AG08396 (cell line): Measurements from ENCODE around the gene GPR42.
A peak's percentile ranks its signal among the peaks of the same experiment; 100 is the strongest.
"Not testable (repeated sequence)": the region's sequence is repeated elsewhere in the genome, so short reads cannot be mapped to it uniquely, and the experiment has no call there.

Source experiments
- DNase-seq: peaks from one replicate; pipeline ENCODE4 v3.0.0; 2012; ENCODE audit warnings: low spot score, mixed read lengths

GPR42 gene

DNA sequence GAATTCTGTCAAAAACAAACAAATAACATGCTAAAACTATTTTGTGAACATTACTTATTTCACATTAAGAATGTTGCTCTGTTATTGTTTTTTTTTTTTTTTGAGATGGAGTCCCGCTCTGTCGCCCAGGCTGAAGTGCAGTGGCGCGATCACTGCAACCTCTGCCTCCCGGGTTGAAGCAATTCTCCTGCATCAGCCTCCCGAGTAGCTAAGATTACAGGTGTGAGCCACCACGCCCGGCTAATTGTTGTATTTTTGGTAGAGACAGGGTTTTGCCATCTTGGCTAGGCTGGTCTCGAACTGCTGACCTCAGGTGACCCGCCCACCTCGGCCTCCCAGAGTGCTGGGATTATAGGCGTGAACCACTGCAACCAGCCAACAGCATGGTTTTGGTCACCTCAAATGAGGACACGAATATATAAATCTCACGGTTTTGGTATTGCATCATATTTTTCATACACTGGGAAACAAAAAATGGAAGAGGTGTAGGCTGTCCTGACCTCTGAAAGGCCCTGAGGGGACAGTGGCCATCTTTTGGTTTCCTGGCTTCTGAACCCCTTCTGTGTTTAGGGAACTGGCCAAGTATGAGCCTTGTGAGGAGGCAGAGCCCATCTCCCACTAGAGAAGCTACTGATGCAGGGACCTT, 25.5 kb downstream of the GPR42 start:
- no peak for DNase-seq

DNA sequence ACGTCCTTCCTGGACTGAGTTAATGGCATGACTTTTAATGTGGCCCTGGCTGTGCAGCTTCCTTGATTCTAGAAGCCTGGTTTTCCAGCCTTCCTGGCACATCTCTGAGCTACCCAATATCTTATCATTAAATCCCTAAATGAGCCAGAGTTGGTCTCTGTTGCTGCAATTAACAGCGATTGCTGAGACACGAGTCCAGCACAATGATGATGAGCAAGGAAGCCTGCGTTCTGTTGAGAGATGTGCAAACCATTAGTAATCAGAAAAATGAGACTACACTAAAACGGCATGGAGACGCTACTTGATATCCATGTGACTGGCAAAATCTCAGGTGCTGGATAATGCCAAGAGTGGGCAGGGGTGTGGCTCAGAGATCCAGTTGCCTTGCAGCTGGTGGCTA, 26.2 kb downstream of the GPR42 start:
- DNase-seq, result no peak

DNA sequence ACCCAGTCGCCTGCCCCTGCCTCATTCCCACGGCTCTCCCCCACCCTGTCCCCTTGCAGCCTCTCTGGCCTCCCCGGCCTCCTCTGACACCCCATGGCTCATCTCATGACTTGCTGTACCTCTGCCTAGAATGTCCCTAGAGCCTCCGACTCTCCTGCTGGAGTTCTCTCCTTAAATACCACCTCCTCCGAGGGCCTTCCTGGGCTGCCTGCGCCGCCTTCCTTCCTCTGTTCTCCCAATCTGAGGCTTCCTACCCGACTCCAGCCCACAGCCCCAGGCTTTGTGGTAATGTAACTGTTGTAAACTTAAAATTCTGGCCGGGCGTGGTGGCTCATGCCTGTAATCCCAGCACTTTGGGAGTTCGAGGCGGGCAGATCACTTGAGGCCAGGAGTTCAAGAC, 27.7 kb downstream of the GPR42 start:
- no peak for DNase-seq

DNA sequence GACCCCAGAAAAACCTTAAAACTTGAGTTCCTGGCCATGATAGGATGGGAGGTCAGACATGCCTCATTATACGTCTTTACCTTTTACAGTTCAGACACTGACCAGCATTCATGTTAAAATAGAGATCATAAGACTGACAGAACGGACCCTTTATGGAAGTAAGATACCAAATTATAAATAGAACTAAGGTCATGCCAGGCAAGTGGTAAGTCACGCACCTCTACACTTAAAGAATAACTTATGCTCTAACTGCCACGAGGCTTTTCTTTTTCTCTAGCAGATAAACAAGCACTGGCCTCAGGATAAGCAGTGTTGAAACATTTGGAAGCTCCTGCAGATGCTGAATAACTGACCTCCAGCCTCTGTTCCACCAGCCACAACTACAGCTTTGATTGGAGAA, 28.4 kb downstream of the GPR42 start:
- no peak for DNase-seq

DNA sequence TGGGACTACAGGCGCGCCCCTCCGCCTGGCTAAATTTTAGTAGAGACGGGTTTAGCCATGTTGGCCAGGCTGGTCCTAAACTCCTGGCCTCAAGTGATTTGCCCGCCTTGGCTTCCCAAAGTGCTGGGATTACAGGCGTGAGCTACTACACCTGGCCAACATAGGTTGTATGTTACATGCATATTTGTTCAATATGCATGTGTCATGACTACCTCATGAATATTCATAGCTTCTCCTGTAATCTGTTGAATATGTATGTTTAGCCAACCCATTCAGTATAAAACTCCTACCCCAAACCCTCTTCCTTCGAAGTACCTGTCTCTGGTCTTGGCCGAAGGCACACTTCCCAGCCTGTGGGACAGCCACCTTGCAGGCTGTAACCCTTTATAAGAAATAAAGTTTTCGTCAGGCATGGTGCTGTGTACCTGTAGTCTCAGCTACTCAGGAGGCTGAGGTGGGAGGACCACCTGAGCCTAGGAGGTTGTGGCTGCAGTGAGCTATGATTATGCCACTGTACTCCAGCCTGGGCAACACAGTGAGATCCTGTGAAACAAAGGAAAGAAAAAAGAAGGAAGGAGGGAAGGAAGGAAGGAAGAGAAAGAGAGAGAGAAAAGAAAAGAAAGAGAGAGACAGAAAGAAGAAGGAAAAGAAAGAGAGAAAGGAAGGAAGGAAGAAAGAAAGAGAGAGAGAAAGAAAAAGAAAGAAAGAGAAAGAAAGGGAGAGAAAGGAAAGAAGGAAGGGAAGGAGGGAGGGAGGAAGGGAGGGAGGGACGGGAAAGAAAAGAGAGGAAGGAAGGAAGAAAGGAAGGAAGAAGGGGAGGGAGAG, 29.3 kb downstream of the GPR42 start:
- DNase-seq, result no peak

DNA sequence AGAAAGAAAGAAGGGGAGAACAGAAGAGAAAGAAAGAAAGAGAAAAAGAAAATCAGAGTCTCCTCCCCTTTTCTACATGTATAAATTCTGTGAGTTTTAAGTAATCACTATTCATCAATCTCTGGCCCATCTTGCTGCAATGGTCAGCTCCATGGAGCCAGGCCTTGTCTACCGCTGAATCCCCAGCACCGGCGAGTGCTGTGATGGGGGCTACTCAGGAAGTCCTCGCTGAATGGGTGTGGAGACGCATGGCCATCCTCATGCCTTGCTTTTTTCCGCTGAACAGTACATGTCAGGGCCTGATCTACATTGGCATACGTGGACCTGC, 29.9 kb downstream of the GPR42 start:
- DNase-seq, result no peak

DNA sequence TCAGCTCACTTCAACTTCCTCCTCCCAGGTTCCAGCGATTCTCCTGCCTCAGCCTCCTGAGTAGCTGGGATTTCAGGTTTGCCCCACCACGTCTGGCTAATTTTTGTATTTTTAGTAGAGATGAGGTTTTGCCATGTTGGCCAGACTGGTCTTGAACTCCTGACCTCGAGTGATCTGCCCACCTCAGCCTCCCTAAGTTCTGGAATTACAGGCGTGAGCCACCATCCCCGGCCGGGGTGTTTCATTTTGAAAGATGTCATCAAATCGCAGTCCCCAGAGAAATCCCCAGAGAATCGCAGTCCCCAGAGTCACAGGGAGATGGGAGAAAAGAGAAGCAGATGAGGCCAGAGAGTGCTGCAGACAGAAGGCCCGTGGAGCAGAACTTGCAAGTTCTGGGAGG, 30.5 kb downstream of the GPR42 start:
- not testable (repeated sequence) for DNase-seq

DNA sequence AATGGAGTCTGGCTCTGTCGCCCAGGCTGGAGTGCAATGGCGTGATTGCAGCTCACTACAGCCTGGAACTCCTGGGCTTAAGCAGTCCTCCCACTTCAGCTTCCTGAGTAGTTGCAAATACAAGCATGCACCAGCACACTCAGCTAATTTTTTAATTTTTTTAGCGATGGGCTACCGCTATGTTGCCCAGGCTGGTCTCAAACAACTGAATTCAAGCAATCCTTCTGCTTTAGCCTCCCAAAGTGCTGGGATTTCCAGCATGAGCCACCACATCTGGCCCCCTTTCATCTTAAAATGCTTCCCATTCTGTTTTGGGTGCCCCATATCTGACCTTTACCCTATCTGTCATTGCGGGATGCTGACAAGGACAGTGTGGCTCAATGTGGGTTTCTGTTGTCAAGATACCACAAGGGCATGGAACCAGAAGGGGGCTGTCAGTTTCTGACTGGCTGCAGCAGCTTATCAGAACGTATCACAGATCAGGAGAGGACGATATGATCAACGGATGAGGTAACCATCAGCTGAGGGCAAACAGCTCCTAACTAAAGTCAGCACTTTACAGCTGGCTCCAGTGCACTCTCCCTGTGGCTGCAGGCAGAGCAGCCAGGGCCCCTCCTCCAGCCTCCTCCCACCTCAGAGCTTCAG, 32.4 kb downstream of the GPR42 start:
- no peak for DNase-seq

DNA sequence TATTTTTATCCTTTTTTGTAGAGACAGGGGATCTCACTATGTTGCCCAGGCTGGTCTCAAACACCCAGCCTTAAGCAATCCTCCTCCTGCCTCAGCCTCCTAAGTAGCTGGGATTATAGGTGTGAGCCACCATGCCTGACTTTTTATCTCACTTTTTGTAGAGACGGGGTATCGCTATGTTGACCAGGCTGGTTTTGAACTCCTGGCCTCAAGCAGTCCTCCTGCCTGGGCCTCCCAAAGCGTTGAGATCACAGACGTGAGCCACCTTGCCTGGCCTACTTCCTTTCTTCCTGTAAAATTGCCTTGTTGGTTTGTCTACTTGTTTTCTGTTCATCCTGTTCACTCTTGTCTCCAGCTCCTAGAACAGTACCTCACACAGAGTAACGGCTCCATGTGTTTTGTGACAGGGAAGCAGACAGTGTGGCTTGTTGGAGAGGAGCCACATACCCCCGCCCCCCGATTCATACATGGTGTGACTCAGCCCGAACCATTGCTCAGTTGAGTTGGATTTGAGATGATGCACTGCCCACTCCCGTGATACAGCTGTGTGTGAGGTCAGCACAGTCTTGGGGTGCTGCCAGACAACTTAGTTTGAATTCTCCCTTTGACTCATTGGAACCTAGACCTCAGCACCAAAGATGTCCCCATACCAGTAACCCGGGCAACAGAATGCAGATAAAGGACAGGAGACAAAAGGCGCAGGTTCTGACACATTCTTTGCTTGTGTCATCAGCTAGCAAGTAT, 34.2 kb downstream of the GPR42 start:
- DNase-seq, result peak; percentile 78

DNA sequence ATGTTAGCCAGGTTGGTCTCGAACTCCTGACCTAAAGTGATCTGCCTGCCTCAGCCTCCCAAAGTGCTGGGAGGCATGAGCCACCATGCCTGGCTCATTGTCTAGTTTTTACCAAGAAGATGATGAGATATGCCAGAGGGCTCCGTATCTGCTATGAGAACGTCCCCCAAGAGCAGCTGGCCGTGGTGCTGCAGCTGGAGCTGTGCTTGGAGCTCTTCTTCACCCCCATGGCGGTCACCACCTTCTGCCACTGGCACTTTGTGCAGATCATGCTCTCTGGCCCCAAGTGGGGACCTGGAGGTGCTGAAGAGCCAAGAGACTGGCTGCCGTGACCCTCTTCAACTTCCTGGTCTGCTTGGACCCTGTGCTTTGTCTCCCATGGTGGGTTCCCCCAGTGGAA, 36.8 kb downstream of the GPR42 start:
- DNase-seq, result no peak

DNA sequence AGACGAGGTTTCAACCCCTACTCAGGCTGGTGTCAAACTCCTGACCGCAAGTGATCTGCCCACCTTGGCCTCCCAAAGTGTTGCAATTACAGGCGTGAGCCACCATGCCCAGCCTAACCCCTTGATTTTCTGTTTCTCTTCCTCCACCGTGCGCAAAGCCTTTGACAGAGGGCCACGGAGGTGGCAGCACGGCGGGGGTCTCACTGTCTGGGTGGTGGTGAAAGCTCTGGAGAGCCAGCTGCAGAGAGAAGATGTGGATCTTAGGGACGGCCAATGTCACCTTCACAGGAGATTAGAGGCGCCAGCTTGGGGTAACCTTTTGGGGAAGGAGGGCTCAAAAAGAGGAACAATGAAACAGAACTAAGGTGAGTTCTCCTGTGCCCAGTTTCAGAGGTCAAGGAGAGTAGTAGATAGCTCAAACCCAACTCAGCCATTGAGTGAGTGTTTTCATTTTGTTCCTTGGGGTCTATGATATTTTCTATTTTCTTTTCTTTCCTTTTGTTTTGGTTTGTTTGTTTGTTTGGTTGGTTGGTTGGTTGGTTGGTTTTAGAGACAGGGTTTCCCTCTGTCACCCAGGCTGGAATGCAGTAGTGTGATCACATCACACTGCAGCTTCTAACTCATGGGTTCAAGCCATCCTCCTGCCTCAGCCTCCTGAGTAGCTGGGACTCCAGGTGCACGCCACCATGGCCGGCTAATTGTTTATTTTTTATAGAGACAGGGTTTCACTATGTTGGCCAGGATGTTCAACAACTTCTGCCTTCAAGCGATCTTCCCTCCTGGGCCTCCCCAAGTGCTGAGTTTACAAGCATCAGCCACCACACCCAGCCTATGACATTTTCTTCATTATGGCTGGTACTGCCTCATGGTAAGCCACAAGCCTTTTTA, 37.7 kb downstream of the GPR42 start:
- no peak for DNase-seq

DNA sequence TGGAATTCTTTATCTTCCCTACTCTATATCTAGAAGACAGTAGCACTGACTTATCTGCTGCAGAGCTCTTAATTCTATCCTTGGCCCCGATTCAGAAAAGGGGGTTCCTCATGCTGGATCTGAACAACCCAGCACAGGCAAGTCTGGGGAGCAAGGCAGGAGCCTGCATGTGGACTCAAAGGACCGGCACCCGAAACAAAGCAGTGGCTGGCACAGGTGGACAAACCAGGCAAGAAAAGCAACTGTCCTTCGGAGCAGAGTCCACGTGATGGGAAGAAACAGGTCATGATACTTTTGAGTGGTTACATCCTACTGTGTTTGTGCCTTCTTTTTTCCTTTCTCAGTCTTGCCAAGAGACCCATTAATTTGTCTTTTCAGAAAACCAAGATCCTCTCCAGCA, 38.3 kb downstream of the GPR42 start:
- DNase-seq, result no peak

DNA sequence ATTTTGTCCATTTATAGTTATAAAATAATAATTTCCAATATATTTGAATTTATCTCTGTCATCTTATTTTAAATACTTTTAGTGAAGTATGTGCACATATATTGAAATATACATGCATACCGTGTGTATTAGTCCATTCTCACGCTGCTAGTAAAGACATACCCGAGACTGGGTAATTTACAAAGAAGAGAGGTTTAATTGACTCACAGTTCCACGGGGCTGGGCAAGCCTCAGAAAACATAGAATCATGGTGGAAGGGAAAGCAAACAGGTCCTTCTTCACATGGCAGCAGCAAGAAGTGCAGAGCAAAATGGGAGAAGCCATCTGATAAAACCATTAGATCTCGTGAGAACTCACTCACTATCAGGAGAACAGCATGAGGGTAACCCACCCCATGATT, 39.6 kb downstream of the GPR42 start:
- DNase-seq, result no peak

DNA sequence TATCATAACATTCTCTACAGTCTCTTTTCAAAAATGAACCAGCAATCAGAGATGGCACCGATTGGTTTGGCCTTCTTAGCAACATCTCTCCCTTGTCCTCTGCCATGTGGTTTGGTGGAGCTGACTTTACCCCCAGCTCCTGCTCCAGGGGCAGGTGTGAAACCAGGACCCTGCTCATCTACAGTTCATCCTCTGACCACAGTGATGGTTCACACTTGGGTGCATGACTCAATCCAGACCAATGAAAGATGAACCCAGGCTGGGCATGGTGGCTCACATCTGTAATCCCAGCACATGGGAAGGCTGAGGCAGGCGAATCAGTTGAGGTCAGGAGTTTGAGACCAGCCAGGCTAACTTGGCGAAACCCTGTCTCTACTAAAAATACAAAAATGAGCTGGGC, 43.6 kb downstream of the GPR42 start:
- no peak for DNase-seq

DNA sequence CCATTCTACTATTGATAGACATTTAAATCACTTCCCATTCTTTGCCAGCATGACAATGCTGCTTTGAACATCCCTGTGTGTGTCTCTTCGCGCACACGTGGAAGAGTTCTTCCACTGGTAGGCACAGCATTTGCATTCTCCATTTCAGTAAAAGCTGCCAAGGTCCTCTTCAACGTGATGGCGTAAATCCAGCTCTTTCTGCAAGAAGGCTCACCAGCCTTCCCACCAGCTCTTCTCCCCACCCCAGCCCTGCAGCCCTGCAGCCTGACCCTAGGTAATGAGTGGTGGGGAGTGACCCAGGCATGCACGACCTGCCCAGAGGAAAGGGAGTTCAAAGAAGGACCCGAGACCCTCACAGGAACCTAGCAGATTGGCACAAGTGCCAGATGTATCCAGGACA, 45.5 kb downstream of the GPR42 start:
- DNase-seq, result no peak

DNA sequence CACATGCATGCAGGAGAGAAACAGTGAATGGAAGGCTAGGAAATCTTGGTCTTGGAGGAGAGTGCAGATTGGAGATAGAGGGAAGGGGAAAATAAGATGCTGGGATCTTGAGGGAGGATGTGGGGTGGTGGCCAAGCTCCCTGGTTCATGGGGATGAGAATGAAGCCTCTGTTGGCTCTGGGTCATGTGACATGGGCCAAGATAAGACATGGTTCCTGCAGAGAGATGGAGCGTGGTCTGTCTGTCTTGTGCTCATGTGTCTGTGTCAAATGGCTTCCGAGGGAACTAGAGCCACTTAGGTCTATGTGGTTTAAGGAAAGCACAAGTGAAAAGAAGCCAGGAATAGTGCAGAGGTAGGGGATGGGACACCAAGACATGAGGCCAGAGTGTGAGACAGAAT, 46.4 kb downstream of the GPR42 start:
- DNase-seq, result no peak

DNA sequence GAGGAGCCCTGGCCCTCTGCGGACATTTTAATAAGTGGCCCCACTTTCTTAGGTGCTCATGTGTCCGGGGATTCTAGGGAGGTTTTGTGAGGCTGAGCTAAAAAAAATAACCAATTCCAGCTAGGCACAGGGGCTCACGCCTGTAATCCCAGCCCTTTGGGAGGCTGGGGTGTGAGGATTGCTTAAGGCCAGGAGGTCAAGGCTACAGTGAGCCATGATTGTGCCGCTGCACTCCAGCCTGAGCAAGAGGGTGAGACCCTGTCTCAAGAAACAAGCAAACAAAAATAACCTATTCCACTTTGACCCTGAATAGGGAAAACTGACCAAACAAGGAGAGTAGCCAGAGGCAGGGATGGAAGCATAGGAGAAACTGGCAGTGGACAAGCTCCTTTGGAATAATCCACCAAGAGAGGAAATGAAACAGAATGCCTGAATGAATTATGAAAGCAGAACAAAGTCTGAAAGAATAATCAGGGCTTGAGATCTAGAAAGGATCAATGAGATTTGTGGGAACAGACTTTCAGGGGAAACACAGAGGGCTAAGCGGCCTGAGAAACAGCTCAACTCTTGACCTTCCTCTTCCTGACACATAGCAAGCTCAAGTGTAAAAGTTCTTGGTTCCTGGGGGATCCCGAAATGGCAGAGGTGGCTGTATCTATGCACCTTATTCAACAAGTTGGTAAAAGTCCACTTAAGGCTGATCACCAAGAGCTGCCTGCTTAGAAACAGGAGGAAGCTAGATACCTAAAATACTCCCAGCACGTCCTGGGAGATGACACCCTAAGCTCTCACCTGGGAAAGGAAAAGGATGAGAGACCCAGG, 47.1 kb downstream of the GPR42 start:
- no peak for DNase-seq

DNA sequence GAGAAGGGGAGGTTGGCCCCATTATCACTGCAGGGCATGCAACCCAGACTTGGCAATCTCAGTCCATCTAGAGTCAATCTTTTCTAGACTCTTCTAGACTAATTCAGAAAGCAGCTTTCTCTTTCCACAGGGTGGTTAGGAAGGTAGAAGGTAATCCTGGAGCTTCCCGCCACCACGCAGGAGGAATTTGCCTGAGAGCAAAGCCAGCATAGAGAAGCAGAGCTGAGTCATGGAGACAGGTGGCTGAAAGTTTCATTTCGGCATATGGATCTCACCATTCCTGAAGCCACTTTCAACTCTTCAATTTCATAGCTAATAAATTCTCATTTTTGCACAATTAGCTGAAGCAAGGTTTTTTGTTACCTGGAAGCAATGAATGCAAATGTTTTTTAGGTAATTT, 48.2 kb downstream of the GPR42 start:
- no peak for DNase-seq

DNA sequence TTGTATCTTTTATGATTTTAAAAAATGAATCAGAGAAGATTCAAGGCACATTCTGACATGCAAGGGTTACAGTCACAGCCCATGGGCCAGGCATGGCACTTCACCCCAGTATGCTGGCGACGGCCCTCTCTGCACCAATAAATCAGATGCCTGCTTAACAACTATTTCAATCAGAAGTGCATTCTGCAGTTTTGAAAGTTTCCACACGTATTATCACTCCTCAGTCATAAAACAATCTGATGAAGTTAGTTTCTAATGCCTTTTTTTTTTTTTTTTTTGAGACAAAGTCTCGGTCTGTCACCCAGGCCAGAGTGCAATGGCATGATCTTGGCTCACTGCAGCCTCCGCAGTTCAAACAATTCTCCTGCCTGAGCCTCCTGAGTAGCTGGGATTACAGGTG, 48.9 kb downstream of the GPR42 start:
- DNase-seq, result no peak

DNA sequence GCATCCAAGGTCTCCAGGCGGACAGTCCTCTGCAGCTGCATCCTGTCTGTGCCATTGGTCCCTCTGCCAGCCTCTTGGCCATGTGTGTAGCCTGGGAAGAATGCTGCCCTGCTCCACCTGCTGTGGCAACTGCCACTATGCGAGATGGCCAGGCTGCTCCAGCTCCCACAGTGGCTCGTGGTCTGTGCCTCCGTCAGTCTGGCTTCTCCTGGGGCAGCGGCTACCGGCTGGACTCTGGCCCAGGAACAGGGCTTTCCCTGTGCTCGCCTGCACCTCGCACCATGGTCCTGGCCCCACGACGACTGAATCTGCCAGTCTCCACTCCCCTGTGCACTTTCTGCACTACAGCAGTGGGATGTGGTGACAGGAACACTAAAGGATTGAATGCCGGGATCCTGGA, 50.5 kb downstream of the GPR42 start:
- DNase-seq, result no peak
